Activated T-helper 9 cell treated with anti-CD3 and anti-CD28 coated beads, Interleukin-2, amount 50 U/mL, for 16 hours (primary cell): ENCODE measurements around the gene CLDN6.
A peak's percentile ranks its signal among the peaks of the same experiment; 100 is the strongest.

Source experiments
- DNase-seq: peaks from one replicate; pipeline ENCODE4 v3.0.0-alpha.2; 2020; ENCODE audit warnings: low read depth

The CLDN6 gene

DNA sequence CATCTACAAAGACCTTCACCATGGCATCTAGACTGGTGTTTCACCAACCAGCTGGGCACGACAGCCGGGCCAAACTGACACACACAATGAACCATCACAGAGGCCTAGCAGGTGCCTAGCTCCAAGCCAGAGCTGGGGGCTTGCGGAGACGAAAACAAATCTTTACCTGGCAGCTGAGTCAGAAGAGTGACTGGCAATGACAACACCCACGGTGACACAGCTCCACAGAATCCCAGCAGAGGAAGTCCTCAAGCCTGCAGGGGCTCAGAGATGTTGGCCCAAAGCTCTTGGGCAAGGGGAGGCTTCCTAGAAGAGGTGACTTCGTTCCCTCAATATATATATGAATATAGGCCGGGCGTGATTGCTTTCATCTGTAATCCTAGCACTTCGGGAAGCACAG, 33.5 kb upstream of the CLDN6 start:
- no peak for DNase-seq

DNA sequence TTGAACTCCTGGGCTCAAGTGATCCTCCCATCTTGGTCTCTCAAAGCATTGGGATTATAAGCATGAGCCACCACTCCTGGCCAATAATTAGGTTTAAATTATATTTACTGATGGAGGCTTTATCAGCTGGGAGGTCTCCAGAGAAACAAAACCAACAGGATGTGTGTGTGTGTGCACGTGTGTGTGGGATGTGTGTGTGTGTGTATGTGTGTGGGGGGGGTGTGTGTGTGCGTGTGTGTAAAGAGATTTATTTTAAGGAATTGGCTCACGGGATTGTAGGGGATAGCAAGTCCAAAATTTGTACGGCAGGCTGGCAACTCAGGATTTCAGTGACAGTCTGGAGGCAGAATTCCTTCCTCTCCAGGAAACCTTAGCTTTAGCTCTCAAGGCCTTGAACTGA, 33.0 kb upstream of the CLDN6 start:
- no peak for DNase-seq

DNA sequence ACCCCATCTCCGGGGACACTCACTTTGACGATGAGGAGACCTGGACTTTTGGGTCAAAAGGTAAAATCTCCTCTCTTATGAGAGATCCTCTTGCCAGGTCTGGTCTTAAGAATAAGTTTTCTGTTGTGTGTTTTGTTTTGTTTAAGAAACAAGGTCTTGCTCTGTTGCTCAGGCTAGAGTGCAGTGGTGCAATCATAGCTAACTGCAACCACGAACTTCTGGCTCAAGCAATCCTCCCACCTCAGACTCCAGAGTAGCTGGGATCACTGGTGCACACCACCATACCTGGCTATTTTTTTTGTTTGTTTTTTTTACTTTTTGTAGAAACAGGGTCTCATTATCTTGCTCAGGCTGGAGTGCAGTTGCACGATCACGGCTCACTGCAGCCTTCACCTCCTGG, 32.5 kb upstream of the CLDN6 start:
- no peak for DNase-seq

DNA sequence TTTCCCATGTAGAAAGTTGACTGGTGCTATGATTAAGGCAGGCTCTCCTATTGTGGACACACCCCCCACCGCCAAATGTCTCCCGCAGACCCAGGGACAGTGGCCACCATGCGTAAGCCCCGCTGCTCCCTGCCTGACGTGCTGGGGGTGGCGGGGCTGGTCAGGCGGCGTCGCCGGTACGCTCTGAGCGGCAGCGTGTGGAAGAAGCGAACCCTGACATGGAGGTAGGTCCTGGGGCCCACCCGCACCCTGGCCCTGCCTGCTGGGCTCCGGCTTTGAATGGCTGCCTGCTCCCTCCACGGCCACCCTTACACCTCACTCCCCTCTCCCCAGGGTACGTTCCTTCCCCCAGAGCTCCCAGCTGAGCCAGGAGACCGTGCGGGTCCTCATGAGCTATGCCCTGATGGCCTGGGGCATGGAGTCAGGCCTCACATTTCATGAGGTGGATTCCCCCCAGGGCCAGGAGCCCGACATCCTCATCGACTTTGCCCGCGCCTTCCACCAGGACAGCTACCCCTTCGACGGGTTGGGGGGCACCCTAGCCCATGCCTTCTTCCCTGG, 32.0 kb upstream of the CLDN6 start:
- DNase-seq = no peak

DNA sequence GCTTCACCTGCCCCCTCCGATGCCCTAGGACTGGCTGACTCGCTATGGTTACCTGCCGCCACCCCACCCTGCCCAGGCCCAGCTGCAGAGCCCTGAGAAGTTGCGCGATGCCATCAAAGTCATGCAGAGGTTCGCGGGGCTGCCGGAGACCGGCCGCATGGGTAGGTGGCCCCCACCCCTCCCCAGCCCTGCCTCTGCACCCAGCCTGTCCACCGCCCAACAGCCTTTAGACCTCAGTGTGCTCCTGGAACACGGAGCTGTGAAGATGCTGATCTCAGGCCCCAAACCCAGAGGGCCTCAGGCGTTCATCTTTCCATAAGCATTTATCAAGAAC, 29.4 kb upstream of the CLDN6 start:
- DNase-seq = no peak

DNA sequence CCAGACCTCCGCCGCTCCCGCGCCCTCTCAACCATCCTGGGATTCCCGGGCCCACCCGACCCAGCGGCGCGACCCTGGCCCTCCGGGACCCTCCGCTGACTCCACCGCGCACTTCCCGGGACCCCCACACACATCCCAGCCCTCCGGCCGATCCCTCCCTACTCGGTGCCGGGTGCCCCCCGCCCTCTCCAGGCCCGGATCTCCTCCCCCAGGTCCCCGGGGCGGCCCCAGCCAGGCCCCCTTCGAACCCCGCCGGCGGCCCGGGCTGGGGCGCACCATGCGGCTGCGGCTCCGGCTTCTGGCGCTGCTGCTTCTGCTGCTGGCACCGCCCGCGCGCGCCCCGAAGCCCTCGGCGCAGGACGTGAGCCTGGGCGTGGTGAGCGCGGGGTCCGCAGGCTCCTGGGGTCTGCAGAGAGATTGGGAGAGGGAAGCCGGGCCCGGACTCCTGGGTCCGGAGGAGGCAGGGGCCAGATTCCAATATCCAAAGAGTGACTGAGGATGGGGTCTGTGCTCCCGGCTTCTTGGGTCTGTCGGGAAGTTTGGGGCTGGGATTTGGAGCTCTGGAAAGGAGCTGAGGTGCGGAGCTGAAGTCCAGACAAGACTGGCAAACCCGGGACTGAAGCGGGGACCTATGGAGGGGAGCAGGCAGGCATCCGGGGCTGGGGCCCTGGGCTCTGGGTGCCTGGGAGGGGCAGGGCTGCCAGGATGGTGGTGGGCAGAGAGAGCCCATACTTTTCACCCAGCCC, 28.8 kb upstream of the CLDN6 start:
- DNase-seq = no peak

DNA sequence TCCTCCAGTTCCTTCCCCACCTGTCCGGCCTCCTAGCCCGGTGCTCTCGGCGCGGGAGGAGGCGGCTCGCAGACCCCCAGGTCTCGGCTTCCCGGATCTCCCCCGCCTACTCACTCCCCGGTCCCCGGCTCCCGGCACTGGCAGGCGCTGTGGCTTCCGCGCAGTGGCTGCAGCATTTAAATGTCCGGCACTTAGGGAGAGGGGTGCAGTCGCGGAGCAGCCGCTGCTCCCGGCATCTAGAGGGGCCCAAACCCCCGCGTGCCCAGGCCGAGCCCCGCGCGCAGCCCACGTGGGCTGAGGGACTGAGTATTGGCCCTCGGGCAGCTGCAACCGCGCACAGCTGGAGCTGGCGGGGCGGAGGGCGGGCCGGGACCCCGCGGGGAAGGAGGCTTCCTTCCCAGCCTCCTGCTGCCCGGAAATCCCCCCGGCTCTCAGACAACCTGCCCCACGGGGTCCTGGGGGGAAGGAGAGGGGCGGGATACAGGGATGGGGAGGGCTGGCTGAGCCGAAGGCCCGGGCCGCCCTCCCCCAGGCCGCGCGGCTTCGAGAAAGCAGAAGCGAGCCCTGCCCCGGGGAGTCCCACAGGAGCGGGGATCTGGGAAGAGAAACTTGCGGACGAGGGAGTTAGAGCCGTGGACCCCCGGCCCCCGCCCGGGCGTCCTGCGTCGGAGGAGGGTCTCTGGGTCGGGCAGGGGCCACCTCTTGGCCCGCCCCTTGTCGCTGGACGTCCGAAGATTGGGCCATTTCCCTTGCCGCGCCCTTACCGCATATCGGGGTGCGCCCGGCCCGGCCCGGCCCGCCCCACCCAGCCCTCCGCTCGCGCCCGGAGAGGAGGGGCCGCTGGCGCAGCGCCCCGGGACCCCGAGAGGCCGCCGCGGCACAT, 28.0 kb upstream of the CLDN6 start, which contains the start of gene MMP25:
Gene MMP25, plus strand, starts transcription at position 804 of the 883 bp plus-strand sequence. CDS start 357 bp downstream, outside the sequence.
- DNase-seq = no peak

DNA sequence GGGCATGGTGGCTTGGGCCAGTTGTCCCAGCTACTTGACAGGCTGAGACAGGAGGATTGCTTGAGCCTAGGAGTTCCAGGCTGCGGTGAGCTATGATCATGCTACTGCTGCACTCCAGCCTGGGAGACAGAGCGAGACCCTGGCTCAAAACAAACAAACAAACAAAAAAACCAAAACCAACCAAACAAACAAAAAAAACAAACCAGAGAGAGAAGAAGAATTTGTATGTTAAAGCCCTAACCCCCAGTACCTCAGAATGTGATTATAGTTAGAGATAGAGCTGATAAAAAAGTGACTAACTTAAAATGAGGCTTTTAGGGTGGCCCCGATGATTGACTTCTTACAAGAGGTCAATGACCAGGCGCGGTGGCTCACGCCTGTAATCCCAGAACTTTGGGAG, 26.7 kb upstream of the CLDN6 start:
- no peak for DNase-seq

DNA sequence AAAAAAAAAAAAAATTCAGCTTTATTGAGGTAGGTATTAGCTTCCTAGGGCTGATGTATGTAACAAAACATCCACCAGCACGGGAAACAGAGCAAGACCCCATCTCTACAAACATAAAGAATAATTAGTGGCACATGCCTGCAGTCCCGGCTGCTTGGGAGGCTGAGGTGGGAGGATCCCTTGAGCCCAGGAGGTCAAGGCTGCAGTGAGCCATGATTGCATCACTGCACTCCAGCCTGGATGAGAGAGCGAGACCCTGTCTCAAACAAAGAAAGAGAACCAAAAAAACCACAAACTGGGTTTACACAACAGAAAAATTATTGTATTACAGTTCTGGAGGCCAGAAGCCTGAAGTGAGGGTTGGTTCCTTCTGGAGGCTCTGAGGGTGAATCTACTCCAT, 24.4 kb upstream of the CLDN6 start:
- no peak for DNase-seq

DNA sequence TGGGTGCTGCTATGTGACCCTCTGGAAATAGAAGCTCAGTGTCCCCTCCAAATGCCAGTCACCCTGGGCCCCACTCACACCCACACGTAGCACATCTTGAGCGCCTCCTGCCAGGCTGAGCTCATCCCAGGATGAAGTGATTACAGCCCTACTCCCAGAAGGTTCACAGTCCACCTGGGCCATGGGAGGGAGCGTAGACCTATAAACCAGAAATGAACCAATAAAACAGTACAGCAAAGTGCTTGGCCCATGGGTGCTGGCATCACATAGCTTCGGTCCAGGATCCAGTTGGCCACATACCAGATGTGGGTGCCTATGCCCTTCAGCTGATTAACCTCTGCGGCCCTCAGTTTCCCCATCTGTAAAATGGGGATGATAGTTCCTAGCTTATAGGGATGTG, 20.9 kb upstream of the CLDN6 start:
- DNase-seq = no peak

DNA sequence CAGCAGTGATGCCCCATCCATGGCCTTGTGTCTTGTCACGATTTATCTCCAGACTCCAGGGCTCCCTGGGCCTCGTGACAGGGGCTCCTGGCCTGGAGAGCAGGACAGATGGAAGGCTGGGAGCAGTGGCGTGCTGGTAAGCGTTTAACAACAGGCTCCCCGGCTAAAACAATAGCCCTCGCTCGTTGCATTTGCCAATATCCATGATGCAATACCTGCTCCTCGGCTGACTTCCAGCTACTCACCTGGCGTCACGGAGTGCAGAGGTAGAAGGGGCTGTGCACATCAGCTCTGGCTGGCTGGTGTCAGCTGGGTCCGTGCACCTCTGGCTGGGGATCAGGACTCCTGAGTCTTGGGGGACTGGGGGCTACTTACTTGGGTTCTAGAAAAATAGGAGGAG, 20.3 kb upstream of the CLDN6 start:
- no peak for DNase-seq

DNA sequence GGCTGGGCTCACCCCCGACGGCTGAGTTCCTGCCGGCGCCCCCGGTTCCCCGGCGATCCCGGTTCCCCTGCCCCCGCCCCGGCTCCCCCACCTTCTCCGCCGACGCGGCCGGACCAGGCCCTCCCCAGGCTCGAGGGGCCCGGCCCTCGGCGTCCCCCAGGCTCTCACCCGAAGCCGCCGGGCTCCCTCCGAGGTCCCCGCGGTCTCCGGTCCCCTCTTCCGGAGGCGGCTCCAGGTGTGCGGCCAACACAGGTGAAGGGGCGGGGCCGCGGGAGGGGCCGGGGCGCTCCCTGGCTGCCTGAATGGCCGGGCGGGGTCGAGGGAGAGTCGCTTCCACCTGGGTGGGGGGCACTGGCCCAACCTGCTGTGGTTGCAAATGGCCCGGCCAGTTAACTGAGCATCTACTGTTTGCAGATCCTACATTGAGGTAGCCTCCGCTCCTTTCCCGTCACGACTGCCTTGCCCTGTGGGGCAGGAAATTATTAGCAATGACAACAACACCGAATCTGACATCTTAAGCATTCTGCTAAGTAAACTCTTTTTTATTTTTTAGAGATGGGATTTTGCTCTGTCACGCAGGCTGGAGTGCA, 18.8 kb upstream of the CLDN6 start, which contains the start of gene BICDL2:
Gene BICDL2, minus strand, starts transcription at position 219 of the 590 bp plus-strand sequence. CDS start 1,448 bp downstream, outside the sequence.
- DNase-seq = no peak

DNA sequence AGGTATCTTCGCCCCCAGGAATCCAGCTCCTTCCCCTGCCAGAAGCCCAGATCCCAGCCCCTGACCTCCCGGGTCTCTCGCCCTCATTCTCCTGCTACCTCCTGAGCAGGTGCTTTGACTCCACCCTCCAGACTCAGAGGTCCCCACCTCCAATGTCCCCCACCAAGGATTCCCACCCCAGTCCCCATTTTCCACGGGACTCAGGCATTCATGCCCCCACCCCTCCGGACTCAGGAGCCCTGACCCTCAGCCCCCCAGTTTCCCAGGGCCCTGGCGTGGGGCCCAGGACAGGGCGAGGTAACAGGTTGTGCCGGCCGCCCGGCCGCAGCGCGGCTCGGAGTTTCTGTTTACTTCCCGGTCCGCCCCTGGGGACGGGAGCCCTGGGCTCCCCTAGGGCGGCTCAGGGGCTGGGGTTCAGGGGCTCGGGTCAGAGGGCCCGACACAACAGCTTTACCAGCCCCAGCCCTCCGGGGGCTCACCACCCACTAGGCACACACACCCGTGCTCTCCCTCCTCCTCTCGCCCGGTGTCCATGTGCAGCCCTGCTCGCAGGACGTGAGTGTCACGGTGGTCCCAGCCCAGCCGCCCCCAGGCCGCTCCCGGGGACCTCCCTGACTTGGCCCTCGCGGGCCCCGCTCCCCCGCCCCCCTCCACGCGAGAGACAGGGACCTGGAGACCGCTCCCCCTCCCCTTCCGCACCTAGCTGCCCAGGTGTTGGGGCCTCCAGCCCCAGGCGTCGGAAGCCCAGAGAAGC, 18.2 kb upstream of the CLDN6 start:
- no peak for DNase-seq

DNA sequence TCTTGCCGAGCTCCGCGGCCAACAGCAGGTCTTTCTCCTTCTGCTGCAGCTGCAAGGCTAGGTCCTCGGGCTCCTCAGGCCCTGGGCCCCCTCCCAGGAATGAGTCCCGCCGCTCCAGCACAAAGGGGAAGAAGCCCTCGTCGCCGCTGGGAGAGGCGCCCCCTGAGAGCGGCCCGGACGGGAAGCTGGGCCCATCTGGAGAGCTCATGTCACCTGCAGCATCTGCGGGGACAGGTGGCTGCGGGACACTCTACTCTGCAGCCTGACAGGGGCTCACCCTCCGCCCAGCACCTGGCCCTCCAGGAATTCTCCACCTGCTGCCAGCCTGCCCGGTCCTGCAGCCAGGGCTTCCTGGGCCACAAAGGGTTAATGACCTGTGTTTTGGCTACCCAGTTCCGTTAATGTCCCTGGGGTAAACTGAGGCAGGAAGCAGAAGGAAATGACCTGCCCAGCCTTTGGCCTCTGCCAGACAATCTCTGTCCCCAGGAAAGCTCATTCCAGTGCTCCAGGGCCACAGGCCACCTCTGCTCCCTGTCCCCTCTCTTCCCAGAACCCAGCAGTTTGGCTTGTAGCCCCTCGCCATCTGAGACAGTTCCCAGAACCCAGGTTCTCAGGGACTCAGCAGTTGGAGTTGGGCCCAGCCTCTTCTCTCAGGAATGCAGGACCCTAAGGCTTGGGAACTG, 17.4 kb upstream of the CLDN6 start:
- no peak for DNase-seq

DNA sequence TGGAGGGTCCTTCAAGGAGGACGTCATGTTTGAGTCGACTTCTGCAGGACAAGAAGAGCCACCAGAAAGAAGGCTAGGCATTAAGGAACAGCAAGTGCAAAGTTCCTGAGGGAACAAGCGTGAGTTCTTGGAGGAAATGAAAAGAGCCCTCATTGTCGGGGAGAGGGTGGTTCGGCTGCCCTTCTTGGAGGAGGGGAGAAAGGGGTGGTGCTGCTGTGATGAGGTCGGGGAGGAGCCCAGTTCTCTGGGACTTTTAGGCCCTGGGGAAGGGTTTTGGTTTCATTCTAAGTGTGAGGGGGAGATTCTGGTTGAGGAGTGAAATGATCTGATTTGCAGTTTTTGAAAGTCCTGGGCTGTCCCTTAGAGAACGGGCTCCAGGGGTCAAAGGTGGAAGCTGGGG, 14.6 kb upstream of the CLDN6 start:
- DNase-seq = no peak

DNA sequence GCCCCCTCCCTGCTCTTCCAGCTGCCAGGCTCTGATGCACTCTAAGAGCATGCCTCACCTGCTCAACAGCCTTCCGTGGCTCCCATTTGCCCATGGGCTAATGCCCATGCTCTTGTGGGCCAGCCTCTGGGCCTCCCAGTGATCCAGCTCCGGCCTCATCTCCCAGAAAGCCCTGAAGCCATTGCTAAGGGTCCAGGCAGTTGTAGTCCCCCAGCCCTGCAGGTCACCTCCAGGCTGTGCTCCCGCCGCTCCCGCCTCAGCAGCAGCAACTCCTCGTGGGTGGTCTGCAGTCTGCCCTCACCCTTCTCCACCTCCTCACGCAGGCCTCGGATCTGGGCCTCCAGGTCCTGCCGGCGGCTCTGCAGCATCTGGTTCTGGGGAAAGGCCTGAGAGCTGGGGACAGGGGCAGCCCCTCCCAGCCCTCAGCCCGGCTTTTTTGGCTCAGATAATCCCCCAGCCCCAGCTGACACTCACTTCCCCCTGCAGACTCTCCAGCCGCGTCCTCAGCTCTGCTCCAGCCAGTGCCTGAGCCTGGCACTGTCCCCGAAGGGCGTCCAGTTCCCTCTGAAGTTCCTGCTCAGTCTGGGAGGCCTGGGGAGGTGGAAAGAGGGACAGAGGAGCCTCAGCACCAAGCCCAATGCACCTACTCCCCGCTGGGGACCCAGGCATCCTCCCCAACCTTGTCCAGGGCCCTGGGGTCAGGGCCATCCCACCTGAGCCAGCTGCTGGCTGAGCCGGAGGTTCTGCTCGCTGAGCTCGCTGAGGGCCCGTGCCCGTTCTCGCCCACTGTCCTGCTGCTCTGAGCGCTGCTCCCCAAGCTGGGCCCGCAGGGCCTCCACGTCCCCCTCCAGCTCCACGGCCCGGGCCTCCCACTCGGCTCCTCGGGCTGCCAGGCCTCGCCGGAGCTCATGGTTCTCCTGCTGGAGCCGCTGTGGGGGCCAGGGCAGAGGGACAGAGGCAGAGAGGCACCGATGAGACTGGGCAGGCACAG, 12.5 kb upstream of the CLDN6 start:
- no peak for DNase-seq

DNA sequence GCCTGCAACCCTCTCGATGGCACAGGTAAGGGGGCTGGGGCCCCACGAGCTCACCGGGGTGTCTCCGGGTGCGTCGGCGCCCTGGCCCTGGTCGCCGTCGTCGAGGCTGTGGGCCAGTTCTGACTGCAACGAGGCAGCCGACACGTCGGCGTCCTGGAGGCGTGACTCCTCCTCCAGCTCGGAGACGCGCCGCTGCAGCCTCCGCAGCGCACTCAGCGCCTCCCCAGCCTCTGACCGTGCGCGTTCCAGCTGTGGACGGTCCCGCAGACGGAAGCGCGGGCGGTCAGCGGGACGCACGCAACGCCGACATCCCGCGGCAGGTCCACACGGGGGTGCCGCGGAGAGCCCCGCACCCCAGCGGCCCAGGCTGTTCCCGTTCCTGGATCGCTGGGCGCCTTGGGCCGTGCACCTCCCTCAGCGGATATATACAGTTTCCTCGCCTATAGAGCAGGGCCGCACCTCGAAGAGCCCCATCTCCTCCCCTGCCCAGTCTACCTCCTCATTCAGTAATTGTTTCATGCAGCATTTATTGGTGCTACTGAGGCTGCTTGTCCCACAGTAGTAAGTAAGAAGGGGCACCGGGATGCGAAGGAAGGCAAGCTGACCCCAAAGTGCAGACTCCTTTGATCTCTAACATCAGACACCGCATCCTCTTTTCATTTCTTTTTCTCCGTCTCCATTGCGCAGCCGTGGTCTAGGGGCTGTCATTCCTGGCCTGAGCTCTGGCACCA, 11.7 kb upstream of the CLDN6 start:
- DNase-seq = peak; percentile 25

DNA sequence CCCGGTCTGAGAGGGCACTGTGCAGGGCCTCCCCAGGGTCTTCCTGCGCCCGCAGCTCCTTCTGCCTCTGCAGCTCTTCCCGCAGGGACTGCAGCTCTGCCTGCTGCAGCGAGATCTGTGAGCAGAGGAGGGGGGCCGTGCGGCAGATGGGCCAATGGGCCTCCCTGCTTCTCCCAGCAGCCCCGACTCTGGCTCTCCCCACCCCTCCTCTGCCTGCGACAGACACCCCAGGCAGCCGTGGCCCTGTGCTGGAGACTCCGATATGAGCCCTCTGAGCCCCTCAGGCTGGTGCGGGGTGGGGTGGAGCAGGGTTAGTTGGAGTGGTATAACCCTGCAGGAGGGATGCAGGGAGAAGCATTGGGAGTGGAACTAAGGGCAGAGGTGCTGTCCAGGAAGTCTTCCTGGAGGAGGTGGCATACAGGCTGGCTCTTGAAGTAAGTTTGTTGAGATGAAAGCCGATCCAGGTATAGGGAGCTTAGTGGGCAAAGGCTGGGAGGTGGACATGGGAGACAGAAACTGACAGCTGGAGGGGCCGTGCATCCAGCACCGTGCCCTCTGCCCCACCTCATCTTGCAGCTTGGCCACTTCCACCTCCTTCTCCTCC, 10.8 kb upstream of the CLDN6 start:
- DNase-seq = no peak
